ENCODE measurements around the gene SCN2B.
"Not testable (repeated sequence)": the region's sequence is repeated elsewhere in the genome, so short reads cannot be mapped to it uniquely, and the experiment has no call there.

SCN2B gene

DNA sequence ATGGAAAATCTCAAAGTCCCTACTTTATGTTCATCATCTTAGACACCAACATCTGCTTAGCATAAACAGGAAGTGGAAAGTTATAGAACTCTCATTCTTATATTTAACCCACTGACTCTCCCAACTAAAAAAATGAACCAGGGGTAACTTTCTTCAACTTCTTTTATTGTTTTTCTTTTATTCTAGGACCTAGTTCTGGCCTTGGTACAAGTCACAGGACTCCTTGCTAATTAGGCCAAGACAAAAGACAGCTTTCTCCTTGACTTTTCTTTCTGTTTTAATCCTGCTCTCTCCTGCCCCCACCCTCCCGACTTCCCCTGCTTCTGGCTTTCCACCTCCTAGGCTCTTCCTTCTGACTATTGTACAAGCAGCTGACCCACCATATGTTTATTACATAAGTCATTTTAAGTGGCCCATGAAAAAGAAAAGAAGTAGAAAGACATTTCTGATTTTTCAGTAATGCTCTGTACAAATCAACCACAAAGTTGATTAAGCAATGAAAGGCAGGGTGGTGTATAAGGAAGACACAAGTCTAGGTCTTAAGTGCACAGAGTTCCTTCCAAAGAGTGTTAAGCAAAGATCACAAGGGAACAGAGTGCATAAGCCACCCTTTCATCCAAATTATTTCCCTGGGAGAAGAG, 30.1 kb upstream of the SCN2B start:
- no peak for DNase-seq (ENCODE audit: low read depth in 2 of 2)

DNA sequence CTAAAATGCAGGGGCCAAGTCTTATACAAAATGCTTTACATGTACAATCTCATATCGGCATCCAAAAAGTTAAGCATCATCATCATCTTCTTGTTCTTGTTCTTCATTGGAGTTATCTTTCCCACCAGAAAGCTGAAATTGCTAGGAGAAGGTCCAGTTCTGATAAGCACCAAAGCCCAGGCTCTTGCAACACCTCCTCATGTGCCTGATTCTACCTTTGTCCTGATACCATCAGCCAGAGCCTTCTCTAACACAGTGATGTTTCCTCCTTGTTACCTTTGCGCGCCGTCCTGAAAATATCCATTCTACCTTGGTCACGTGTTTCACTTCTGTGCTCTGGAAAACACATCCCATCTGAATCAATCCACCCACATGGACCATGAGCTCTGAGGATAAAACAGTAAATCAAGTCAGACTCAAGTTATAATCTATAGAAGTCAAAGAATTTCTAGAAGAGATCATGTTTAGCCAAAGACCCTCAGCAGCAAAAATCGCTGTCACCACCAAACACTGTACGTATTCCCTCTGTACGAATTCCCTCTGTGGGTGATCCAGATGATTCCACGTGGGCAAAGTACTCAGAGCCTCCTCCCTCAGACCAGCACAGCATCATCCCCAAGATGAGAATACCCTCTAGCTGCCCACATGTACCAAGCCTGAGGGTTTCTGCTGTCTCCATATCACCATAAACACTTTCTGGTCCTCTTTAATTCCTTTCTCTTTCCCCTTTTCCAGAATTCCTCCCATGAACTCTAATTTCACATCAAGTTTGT, 29.4 kb upstream of the SCN2B start:
- DNase-seq (ENCODE audit: low read depth in 2 of 2) = no peak

DNA sequence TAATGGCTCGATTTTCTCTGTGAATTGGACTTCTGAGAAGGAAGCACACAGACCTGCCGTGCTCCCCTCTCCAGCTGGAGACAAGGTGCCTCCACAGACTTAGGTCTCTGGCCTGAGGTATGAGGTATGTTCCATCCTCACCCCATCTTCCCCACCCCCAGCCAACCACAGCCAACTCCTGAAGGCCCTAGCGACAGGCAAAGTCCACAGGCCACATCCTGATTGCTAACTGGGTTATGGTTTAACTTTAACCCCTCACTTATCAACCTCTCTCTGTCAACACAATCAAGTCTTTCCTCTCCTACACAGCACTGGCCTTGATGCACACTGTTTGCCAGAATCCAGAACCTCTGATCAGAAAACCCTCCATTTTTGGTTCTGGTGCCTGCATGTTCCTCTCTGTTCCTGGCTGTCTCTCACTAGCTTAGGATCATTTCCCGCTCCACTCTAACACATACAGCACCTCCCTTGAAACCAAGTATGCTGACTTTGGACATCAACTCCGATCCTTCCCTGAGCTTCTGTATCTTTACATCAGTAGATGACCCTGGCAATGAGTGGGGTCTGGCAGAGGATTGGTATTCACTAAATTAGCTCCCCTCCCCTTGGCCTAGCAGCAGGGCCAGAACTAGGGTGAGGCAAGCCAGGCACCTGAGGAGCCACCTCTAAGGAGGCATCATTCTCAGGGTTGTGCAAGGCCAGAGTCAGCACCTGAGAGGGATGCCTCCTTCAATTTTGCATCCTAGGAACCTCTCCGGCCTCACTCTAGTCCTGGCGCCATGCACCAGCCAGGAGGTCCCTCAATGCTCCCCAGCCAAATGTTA, 26.4 kb upstream of the SCN2B start:
- no peak for DNase-seq (ENCODE audit: low read depth in 2 of 2)

- no peak for DNase-seq (ENCODE audit: low read depth in 2 of 2)
These were observed 25.5 kb upstream of the SCN2B start for GRCh38 chr11:118201966-118202365.

GRCh38 chr11:118200901-118201680, 24.7 kb upstream of the SCN2B start:
- DNase-seq (ENCODE audit: low read depth in 2 of 2) = peak in 1 of 2 donors; percentile 32

- DNase-seq (ENCODE audit: low read depth in 2 of 2) = no peak
These were observed 24.1 kb upstream of the SCN2B start for GRCh38 chr11:118200497-118200896.

- DNase-seq (ENCODE audit: low read depth in 2 of 2) = no peak
These were observed 22.7 kb upstream of the SCN2B start for GRCh38 chr11:118199135-118199534.

GRCh38 chr11:118198370-118198769, 21.9 kb upstream of the SCN2B start:
- peak; percentile 79 to 87 for DNase-seq (ENCODE audit: low read depth in 2 of 2)

GRCh38 chr11:118194835-118195627, 18.6 kb upstream of the SCN2B start:
- DNase-seq (ENCODE audit: low read depth in 2 of 2) = no peak

DNA sequence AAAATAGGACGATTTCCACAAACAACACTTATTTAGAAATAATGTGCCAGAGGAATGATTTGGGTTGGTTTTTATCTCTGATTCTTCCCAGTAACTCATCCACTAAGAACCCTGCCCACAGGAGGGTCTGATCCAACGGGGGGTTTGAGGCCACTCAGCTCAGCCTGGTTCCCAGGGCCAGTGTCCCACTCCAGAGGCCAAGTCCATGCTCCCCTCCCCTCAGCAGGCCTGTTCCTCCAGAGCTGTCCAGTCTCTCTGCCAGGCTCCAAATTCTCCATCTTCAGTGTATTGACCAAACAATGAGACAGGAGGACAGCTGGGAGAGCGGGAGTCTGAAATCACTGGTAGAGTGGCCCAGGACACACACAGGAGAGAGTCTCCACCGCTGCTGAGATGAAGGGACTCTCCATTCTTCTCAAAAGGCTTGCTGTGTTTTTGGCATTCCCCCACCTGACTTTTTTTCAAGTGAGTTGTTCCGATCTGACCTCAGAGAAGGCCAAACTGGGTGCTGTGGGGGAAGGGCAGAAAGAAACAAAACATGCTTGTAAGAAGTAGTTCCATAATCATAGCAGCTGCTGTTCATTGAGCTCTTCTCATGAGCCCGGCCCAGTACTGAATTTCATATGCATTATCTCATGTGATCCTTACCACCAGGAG, 17.6 kb upstream of the SCN2B start:
- no peak for DNase-seq (ENCODE audit: low read depth in 2 of 2)

GRCh38 chr11:118192817-118193216, 16.4 kb upstream of the SCN2B start:
- DNase-seq (ENCODE audit: low read depth in 2 of 2) = not testable (repeated sequence)

DNA sequence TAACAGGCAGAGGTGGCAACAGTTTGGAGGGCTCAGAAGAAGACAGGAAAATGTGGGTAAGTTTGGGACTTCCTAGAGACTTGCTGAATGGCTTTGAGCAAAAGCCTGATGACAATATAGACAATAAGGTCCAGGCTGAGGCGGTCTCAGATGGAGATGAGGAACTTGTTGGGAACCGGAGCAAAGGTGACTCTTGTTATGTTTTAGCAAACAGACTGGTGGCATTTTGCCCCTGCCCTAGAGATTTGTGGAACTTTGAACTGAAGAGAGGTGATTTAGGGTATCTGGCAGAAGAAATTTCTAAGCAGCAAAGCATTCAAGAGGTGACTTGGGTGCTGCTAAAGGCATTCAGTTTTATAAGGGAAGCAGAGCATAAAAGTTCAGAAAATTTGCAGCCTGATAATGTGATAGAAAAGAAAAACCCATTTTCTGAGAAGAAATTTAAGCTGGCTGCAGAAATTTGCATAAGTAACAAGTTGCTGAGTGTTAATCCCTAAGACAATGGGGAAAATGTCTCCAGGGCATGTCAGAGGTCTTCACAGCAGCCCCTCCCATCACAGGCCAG, 14.6 kb upstream of the SCN2B start:
- DNase-seq (ENCODE audit: low read depth in 2 of 2) = not testable (repeated sequence)

DNA sequence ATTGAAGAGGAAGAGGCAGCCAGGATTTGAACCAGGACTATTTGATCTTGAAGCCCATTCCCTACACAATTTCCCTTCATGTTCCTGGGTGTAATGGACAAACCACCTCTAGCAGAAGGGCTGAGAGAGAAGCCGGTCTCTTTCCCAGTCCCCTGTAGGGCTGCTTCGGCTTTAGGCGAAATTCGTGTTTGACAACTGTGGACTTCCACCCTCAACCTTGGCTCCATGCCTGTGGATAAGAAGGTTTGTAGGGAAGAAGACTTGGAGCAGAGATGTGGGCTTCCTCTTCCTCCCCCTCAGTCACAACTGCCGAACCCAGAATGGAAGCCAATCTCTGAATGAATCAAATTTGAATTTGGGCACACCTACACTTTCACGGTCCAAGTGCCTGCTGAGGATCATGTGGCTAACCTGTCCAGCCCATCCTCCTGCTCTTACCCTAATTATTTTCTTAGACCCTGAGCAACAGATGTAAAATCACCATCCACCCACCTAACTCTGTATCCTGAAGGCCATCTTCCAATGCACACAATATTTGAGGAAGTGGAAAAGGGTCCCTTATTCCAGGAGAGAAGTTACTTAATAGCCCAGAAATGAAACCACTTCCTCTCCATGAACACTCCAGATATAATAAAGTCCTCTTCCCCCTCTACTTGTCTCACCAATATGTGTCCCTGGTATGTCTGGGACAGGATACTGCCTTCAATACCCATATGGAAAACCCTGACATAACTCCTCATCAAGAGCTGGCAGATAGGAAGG, 10.1 kb upstream of the SCN2B start:
- DNase-seq (ENCODE audit: low read depth in 2 of 2) = no peak

DNA sequence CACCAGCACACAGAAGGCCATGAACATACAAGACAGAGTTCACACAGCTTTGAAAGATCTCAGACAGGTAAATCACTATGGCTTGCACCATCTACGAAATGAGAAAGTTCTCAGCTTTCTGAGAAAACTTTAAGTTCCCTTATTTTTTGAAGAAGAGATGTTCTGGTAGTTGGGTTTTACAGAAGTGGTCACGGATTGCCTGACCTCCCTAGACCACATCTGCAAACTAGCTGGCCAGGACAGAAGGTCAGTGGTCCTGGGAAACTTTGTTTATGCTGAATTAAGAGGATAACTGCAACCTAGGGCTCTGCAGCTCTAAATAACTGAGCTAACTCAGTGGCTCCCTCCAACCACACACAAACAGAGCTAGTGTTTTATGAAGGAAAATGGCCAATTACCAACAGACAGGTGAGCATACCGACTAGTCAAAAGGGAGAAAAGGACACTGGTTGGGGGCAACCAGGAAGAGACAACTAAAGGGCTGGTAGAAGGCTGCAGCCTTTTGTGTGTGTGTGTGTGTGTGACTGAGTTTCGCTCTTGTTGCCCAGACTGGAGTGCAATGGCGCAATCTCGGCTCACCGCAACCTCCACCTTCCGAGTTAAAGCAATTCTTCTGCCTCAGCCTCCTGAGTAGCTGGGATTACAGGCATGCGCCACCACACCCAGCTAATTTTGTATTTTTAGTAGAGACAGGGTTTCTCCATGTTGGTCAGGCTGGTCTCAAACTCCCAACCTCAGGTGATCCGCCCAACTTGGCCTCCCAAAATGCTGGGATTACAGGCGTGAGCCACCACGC, 8.5 kb upstream of the SCN2B start:
- no peak for DNase-seq (ENCODE audit: low read depth in 2 of 2)

DNA sequence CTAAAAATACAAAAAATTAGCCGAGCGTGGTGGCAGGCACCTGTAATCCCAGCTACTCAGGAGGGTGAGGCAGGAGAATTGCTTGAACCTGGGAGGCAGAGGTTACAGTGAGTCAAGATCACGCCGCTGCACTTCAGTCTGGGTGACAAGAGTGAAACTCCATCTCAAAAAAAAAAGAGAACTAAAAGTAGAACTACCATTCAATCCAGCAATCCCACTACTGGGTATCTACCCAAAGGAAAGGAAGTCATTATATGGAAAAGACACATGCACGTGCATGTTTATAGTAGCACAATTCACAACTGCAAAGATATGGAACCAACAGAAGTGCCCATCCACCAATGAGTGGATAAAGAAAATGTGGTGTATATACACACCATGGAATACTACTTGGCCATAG, 7.3 kb upstream of the SCN2B start:
- DNase-seq (ENCODE audit: low read depth in 2 of 2) = not testable (repeated sequence)

GRCh38 chr11:118180300-118180703, 3.9 kb upstream of the SCN2B start:
- peak in 1 of 2 donors; percentile 7 for DNase-seq (ENCODE audit: low read depth in 2 of 2)

DNA sequence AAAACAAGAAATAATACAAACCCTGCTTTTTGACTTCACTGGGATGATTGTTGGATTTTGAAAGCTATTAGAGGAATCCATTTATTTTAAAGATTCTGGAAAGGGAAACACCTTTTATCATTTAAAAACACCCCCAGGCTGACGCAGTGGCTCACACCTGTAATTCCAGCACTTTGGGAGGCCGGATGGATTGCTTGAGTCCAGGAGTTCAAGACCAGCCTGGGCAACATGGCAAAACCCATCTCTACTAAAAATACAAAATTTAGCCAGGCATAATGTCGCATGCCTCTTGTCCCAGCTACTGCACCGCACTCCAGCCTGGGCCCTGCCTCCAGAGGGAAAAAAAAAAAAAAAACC, 317 bp upstream of the SCN2B start:
- no peak for DNase-seq (ENCODE audit: low read depth in 2 of 2)
